OCI-LY3 (cell line): ENCODE results near the gene SLC45A3.

Experiments
- EZH2phosphoT487 ChIP-seq: fragments of 200-600 bp; shearing (Covaris generic); IDR thresholded peaks from 2 replicates; pipeline ENCODE4 v1.6.1; 2018; ENCODE audit warnings: antibody characterized with exemption, mixed run types, low read depth
- TF ChIP-seq, protein P1 (sequence below): fragments of 200-600, 300-600 bp; sonication (generic); IDR thresholded peaks from 2 replicates; pipeline ENCODE4 v1.5.1; 2014; ENCODE audit warnings: antibody characterized with exemption, low read length, low read depth

DNA sequence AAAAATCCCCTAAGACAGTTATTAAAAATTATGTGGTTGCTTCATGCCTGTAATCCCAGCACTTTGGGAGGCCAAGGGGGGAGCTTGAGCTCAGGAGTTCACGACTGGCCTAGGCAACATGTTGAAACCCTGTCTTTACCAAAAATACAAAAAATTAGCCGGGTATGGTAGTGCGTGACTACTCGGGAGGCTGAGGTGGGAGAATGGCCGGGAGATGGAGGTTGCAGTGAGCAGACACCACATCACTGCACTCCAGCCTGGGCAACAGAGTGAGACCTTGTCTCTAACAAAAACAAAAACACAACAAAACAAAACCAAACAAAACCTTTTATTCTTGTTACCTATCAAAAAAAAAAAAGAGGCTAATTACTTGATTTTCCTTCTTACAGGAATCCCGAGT, 50.6 kb downstream of the SLC45A3 start:
- TF ChIP-seq, protein P1, sequence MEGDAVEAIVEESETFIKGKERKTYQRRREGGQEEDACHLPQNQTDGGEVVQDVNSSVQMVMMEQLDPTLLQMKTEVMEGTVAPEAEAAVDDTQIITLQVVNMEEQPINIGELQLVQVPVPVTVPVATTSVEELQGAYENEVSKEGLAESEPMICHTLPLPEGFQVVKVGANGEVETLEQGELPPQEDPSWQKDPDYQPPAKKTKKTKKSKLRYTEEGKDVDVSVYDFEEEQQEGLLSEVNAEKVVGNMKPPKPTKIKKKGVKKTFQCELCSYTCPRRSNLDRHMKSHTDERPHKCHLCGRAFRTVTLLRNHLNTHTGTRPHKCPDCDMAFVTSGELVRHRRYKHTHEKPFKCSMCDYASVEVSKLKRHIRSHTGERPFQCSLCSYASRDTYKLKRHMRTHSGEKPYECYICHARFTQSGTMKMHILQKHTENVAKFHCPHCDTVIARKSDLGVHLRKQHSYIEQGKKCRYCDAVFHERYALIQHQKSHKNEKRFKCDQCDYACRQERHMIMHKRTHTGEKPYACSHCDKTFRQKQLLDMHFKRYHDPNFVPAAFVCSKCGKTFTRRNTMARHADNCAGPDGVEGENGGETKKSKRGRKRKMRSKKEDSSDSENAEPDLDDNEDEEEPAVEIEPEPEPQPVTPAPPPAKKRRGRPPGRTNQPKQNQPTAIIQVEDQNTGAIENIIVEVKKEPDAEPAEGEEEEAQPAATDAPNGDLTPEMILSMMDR: no peak
- TF ChIP-seq EZH2phosphoT487: no peak
